Stimulated activated CD4-positive, alpha-beta T cell treated with anti-CD3 and anti-CD28 coated beads, Interleukin-1b, Interleukin-23, amount 100 ng/mL, for 1 hour (primary cell): ENCODE data around the gene KIAA0930.

Experiments used
- DNase-seq, 2 donors: peaks; one replicate each; pipeline ENCODE4 v3.0.0-alpha.2; 2020; ENCODE audit warnings: low read depth in 2 of 2

KIAA0930 gene

GRCh38 chr22:45237065-45237990, 3.4 kb downstream of the KIAA0930 start:
- no peak for DNase-seq

GRCh38 chr22:45235851-45236342, 4.8 kb downstream of the KIAA0930 start:
- DNase-seq, result no peak

GRCh38 chr22:45235101-45235777, 5.5 kb downstream of the KIAA0930 start:
- DNase-seq, result no peak

GRCh38 chr22:45233827-45234226, 6.9 kb downstream of the KIAA0930 start:
- no peak for DNase-seq

DNA sequence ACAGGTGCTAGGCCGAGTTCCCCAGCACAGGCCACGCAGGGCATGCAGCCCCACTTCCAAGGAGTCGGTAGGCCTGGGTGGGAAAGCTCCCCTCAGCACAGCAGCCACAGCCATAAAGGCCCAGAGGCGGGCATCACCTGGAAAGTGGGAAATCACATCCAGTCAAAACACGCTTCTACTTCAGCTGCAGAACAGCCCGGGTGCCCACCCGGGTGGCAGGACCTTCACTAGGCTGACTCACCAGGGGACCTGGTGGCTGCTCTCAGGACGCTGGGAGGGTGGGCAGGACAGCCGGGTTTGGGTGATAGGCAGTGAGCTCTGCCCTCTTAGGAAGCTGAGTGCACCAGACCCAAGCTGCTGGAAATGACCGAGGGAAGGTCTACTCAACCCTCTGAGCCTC, 7.3 kb downstream of the KIAA0930 start:
- DNase-seq, result no peak

DNA sequence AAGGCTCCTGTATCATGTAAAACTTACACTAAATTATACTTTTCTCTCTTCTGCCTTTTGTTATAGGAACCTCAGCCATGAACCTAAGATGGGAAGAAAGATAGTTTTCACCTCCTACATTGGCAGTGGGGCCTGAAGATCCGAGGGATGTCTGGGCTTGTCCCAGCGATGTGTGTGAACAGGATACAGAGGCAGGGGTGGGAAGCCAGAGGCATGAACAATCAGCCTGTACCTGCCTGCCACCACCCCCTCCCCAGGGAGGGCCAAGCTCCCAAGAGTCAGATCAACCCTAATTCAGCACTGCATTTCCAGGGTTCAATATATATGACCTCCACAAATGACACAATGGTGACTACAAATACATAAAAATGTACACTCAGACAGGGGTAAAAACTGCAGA, 9.4 kb downstream of the KIAA0930 start:
- no peak for DNase-seq

- no peak for DNase-seq
Observed at GRCh38 chr22:45230026-45230721, 10.5 kb downstream of the KIAA0930 start.

GRCh38 chr22:45229181-45229580, 11.5 kb downstream of the KIAA0930 start:
- no peak for DNase-seq

DNA sequence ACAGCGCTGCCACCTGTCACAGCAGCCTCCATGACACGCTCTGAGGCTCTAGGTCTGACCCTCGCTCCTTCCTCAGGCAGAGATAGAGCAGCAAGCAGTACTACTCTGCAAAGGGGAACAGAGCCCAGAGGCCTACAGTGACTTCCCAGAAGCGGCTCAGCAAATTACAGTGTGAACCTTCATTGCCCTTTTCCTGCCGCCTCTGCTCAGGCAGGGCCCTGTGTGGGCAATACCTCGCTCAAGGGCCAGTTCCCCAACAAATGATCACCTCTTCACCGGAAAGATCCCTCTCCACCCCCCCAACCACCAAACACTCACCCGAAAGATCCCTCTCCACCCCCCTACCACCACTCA, 12.3 kb downstream of the KIAA0930 start:
- DNase-seq, result no peak

DNA sequence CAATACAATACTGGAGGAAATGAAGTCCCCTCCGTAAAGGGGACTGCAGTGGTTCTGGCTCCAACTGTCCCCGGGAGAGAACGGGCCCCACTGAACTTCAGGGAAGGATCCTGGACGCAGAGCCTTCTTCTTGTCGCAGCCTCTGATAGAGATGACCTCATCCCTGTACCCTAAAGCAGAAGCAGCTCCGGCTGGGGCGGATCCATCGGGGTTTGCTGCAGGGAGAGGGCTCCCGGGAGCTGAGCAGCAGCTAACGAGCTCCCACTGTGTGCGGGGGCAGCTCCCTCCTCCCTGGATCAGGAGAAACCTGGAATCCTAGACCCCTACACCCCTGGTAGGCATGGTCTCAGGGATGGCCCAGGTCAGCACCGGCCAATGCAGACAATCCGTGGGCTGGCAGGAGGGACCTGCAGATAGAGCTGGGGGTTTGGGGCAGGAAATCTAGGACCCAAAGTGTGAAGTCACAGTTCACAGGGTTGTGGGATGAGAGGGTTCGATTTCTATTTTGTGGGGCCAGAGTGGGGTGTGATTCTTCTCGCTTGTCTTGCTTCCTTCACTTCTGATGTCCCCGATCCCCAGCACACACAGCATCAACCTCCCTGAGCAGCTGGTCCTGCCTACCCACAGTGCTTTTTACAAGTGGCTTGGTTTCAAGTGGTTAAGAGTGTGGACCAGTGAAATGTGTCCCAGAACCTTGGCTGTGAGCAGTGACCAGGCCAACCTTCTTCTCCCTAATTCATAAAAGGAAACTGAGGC, 12.9 kb downstream of the KIAA0930 start:
- DNase-seq, result no peak

GRCh38 chr22:45226503-45227186, 14.0 kb downstream of the KIAA0930 start:
- DNase-seq, result no peak

- no peak for DNase-seq
Observed at GRCh38 chr22:45225732-45226502, 14.8 kb downstream of the KIAA0930 start.

DNA sequence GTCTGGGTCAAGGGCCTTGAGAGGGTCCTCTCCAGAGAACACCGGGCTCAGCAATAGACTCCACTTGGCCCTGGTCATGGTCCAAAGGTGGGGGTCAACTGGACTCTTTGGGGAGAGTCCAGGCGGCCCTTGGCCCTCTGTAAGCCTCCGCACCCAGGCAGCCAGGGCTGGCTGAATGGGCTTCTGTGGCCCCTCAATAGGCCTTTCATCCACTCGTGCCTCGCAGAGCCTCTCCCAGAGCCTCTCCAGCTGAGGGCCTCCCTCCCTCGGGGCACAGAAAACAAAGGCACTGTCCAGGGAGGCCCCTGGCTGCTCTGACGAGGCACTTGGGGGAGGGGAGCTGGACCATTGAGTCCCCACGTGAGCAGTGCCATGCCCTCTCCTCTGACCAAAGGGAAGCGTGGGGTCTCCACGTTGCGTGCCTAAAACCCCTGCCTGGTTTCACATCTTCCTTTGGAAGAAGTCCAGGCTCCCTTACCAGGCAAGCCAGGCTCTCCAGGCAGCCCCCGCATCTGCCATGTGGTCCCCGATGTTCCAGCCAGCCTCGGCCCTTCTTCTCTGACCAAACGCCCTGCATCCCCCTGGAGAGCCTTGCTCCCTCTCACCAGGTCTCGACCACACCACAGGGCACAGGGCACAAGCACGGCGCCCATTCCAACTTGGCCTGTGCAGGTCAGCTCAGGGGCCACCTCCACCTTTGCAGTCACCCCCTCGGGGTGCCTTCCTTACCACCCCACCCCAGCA, 15.5 kb downstream of the KIAA0930 start:
- DNase-seq, result no peak

DNA sequence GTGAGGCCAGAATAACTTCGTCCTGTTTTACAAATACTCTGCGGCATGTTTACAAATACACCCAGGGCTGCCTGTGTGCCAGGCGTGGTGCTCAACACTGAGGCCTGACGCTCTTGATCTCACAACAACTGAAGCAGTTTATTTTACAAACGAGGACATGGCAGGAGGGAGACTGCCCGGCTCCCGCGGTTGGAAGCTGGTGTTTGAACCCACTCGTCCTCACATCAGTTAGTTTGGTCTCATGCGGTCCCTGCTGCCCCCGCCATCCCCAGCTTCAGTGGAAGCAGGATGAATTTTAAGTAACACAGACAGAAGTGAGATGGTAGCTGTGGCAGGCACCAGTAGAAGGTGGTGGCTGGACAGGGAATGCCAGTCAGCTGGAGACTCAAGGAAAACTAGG, 16.4 kb downstream of the KIAA0930 start:
- DNase-seq, result no peak

GRCh38 chr22:45223304-45224117, 17.2 kb downstream of the KIAA0930 start:
- no peak for DNase-seq

DNA sequence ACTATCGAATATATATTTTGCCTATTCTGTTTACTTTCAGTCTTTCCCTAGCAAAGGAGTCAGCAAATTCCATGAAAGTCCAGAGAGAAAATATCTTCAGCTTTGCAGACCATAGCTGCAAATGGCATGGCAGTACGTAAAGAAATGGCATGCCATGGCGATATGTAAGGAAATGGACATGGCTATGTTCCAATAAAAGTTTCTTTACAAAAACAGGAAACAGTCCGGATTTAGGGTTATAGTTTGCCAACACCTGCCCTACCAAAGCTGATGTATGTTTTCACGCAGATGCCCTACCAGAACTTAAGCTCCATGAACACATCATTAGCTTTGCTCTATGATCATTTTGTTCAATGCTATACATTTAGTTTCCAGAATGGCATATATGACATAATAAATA, 19.5 kb downstream of the KIAA0930 start:
- no peak for DNase-seq

DNA sequence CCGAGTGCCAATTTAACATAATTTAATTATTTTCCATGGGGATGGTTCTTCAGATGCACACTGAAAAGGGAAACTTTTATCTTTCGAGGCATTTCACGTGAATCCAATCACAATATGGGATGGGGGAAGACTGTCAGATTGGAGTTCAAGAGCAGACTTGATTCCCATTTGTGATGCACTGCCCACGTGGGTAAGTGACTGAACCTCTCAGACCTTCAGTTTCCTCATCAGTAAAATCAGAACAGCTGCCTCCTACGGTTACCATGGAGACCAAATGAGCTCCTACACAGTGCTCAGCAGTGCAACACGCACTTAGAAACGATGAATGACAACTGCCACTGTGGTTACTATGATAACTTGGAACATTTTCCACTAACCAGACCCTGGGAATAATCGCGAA, 21.7 kb downstream of the KIAA0930 start:
- DNase-seq, result no peak

GRCh38 chr22:45217806-45218205, 22.9 kb downstream of the KIAA0930 start:
- no peak for DNase-seq

DNA sequence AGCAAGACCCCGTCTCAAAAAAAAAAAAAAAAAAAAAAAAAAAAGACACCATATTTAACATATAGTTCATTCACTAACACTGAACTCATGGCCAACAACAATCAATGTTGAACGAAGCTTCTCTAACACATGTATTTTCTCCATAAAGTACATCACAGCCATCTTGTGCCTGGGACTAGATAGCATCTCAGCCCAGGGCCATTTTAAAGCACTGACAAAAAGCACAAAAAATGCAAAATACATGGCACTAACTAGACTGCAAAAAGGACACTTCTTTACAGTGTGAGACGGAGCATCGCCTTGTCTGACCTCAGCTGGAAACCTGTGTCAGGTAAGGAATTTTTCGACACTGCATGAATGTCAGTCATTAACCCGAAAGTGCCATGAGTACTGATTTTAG, 23.3 kb downstream of the KIAA0930 start:
- no peak for DNase-seq
